Neural cell (in vitro differentiated cells): ENCODE measurements around the gene RNF44. TPM values are rescaled to one million over a fixed set of nuclear protein-coding genes. Genes with fewer than 3 reads are reported as not detected.
"Not testable (repeated sequence)": the region's sequence is repeated elsewhere in the genome, so short reads cannot be mapped to it uniquely, and the experiment has no call there.

Experiments
- H2AFZ ChIP-seq: fragments of 200-600, 300-800 bp; sonication (generic), shearing (Covaris generic); 2 replicates; pipeline ENCODE4 v1.6.0; 2014; ENCODE audit warnings: low read depth, mild to moderate bottlenecking, antibody characterized with exemption, low read length, moderate library complexity
- H3F3A ChIP-seq: fragments of 200-600 bp; shearing (Covaris generic); 2 replicates; pipeline ENCODE4 v1.6.1; 2016; ENCODE audit warnings: mild to moderate bottlenecking, moderate library complexity, mixed read lengths, antibody characterized with exemption, low read length; ENCODE audit not compliant: insufficient read depth, poor library complexity, severe bottlenecking
- H3K27ac ChIP-seq: fragments of 200-600, 300-800 bp; sonication (generic), shearing (Covaris generic); 2 replicates; pipeline ENCODE4 v1.5.1; 2014; ENCODE audit warnings: mild to moderate bottlenecking, low read length, moderate library complexity
- H3K27me3 ChIP-seq: fragments of 300-800, 200-600 bp; sonication (generic), shearing (Covaris generic); 2 replicates; pipeline ENCODE4 v1.6.0; 2014; ENCODE audit warnings: mild to moderate bottlenecking, low read depth, low read length, moderate library complexity; ENCODE audit not compliant: insufficient read depth
- H3K36me3 ChIP-seq: fragments of 300-800, 200-600 bp; sonication (generic), shearing (Covaris generic); 2 replicates; pipeline ENCODE4 v1.5.1; 2014; ENCODE audit warnings: mild to moderate bottlenecking, antibody characterized with exemption, low read length, moderate library complexity; ENCODE audit not compliant: insufficient read depth
- H3K4me2 ChIP-seq: fragments of 300-800, 200-600 bp; sonication (generic), shearing (Covaris generic); 2 replicates; pipeline ENCODE4 v1.6.0; 2014; ENCODE audit warnings: mild to moderate bottlenecking, low read length
- H3K4me3 ChIP-seq: fragments of 300-800, 200-600 bp; sonication (generic), shearing (Covaris generic); 2 replicates; pipeline ENCODE4 v1.5.1; 2014; ENCODE audit warnings: mild to moderate bottlenecking, low read length, moderate library complexity
- H3K79me2 ChIP-seq: fragments of 200-600 bp; shearing (Covaris generic); replicated peaks from 2 replicates; pipeline ENCODE4 v1.6.0; 2014; ENCODE audit warnings: mild to moderate bottlenecking, low read length, moderate library complexity; ENCODE audit not compliant: insufficient read depth
- H3K9ac ChIP-seq: fragments of 300-800, 200-600 bp; sonication (generic), shearing (Covaris generic); 2 replicates; pipeline ENCODE4 v1.6.1; 2016; ENCODE audit warnings: mild to moderate bottlenecking, low read length, mixed read lengths
- H3K9me2 ChIP-seq: fragments of 200-600 bp; shearing (Covaris generic); 2 replicates; pipeline ENCODE4 v1.6.1; 2016; ENCODE audit warnings: mild to moderate bottlenecking, low read length, mixed read lengths; ENCODE audit not compliant: insufficient read depth
- H3K9me3 ChIP-seq: fragments of 200-600, 300-800 bp; sonication (generic), shearing (Covaris generic); 2 replicates; pipeline ENCODE4 v1.6.1; 2016; ENCODE audit warnings: mild to moderate bottlenecking, mixed run types, low read length, moderate library complexity, mixed read lengths
- H4K20me1 ChIP-seq: fragments of 200-600 bp; shearing (Covaris generic); 2 replicates; pipeline ENCODE4 v1.6.1; 2016; ENCODE audit warnings: mild to moderate bottlenecking, mixed run types; ENCODE audit not compliant: insufficient read depth
- CTCF ChIP-seq: fragments of 450-650 bp; IDR thresholded peaks from 2 replicates; pipeline ENCODE4 v1.5.1; 2014; ENCODE audit warnings: antibody characterized with exemption, mild to moderate bottlenecking, moderate library complexity; ENCODE audit not compliant: poor library complexity, severe bottlenecking
- EP300 ChIP-seq: fragments of 450-650 bp; conservative IDR thresholded peaks from 2 replicates; pipeline ENCODE4 v1.6.1; 2014; ENCODE audit warnings: antibody characterized with exemption, mild to moderate bottlenecking, moderate library complexity; ENCODE audit not compliant: poor library complexity, severe bottlenecking
- EZH2 ChIP-seq: fragments of 200-600, 300-800 bp; shearing (Covaris generic), sonication (generic); IDR thresholded peaks from 2 replicates; pipeline ENCODE4 v1.6.1; 2014; ENCODE audit warnings: antibody characterized with exemption, low read length, borderline replicate concordance, mild to moderate bottlenecking; ENCODE audit not compliant: insufficient read depth, poor library complexity, severe bottlenecking
- MXI1 ChIP-seq: fragments of 450-650 bp; conservative IDR thresholded peaks from 2 replicates; pipeline ENCODE4 v1.6.1; 2014; ENCODE audit warnings: antibody characterized with exemption, mild to moderate bottlenecking; ENCODE audit not compliant: poor library complexity, severe bottlenecking
- POLR2AphosphoS5 ChIP-seq: IDR thresholded peaks from 2 replicates; pipeline ENCODE4 v1.6.1; 2012
- RAD21 ChIP-seq: fragments of 450-650 bp; conservative IDR thresholded peaks from 2 replicates; pipeline ENCODE4 v1.6.1; 2014; ENCODE audit warnings: antibody characterized with exemption, mild to moderate bottlenecking, moderate library complexity
- SMC3 ChIP-seq: fragments of 450-650 bp; conservative IDR thresholded peaks from 2 replicates; pipeline ENCODE4 v1.6.1; 2014; ENCODE audit warnings: antibody characterized with exemption, mild to moderate bottlenecking, moderate library complexity; ENCODE audit not compliant: poor library complexity
- TAF1 ChIP-seq: IDR thresholded peaks from 2 replicates; pipeline ENCODE4 v1.6.1; 2012; ENCODE audit warnings: low read depth
- polyA plus RNA-seq: library from polyadenylated mRNA; depleted of rRNA; stranded (reverse); fragments of >200 nt; gene quantifications from 2 replicates; pipeline ENCODE4 v1.2.3, GENCODE V29; 2014
- TF ChIP-seq, protein P1 (sequence below): IDR thresholded peaks from 2 replicates; pipeline ENCODE4 v1.6.1; 2012; ENCODE audit warnings: borderline replicate concordance

Gene RNF44
- polyA plus RNA-seq, 1 donor from 2014 or later = 22.2 TPM

DNA sequence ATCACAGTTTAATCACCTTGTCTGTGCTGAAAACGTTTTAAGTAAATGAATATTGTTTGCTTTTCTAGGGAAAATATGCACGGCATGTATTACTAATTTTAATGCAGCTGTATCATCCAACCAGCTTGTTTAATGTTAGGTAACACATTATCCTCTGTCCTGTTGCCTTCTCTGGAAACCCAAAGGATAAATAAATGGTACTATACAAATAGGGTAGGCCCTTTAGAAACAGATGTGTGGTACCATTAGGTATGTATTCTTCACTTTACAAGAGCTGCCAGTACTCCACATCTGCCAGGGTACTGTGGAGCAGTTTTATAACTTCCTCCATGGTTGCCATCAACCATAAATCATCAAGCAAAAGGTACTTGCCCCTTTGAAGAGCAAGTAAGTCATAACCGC lies 46.1 kb downstream of the RNF44 start:
- Histone ChIP-seq H3K4me2 (no peak overlapping the region), H3K27me3 (no peaks in the 10 kb centered on the region), H4K20me1 (no peaks in the 10 kb centered on the region), H3K27ac (no peak overlapping the region), H3K79me2 (no peaks in the 10 kb centered on the region), H3K9me3 (no peaks in the 10 kb centered on the region), H2AFZ (no peak overlapping the region), H3K36me3 (peaks cover 12% of the 10 kb centered on the region), H3K4me3 (no peak overlapping the region), H3K9me2 (no peaks in the 10 kb centered on the region), H3F3A (no peaks in the 10 kb centered on the region), H3K9ac (no peak overlapping the region)
- TF ChIP-seq RAD21 = no peak

- Histone ChIP-seq H3K36me3 (peaks cover 12% of the 10 kb centered on the region), H4K20me1 (no peaks in the 10 kb centered on the region), H3K4me3 (no peak overlapping the region), H3K27me3 (no peaks in the 10 kb centered on the region), H3F3A (no peaks in the 10 kb centered on the region), H3K4me2 (no peak overlapping the region), H2AFZ (no peak overlapping the region), H3K9me3 (no peaks in the 10 kb centered on the region), H3K79me2 (peaks cover 1% of the 10 kb centered on the region), H3K9ac (no peak overlapping the region), H3K9me2 (no peaks in the 10 kb centered on the region), H3K27ac (no peak overlapping the region)
- TF ChIP-seq TAF1 = no peak
Observed at GRCh38 chr5:176490301-176490700, 46.9 kb downstream of the RNF44 start.

GRCh38 chr5:176489077-176489476 lies 48.1 kb downstream of the RNF44 start:
- no peak overlapping the region for H3K4me2 ChIP-seq
- no peak overlapping the region for H3K9ac ChIP-seq
- no peaks in the 10 kb centered on the region for H3K9me3 ChIP-seq
- H4K20me1 ChIP-seq = no peaks in the 10 kb centered on the region
- H3K27me3 ChIP-seq = no peaks in the 10 kb centered on the region
- no peak overlapping the region for H2AFZ ChIP-seq
- H3K9me2 ChIP-seq = no peaks in the 10 kb centered on the region
- peaks cover 5% of the 10 kb centered on the region for H3K79me2 ChIP-seq
- no peak overlapping the region for H3K4me3 ChIP-seq
- H3K27ac ChIP-seq = no peak overlapping the region
- TF ChIP-seq TAF1 (no peak), SMC3 (no peak), MXI1 (no peak), POLR2AphosphoS5 (no peak), EZH2 (no peak), EP300 (no peak), RAD21 (no peak), CTCF (no peak)
- TF ChIP-seq, protein P1, sequence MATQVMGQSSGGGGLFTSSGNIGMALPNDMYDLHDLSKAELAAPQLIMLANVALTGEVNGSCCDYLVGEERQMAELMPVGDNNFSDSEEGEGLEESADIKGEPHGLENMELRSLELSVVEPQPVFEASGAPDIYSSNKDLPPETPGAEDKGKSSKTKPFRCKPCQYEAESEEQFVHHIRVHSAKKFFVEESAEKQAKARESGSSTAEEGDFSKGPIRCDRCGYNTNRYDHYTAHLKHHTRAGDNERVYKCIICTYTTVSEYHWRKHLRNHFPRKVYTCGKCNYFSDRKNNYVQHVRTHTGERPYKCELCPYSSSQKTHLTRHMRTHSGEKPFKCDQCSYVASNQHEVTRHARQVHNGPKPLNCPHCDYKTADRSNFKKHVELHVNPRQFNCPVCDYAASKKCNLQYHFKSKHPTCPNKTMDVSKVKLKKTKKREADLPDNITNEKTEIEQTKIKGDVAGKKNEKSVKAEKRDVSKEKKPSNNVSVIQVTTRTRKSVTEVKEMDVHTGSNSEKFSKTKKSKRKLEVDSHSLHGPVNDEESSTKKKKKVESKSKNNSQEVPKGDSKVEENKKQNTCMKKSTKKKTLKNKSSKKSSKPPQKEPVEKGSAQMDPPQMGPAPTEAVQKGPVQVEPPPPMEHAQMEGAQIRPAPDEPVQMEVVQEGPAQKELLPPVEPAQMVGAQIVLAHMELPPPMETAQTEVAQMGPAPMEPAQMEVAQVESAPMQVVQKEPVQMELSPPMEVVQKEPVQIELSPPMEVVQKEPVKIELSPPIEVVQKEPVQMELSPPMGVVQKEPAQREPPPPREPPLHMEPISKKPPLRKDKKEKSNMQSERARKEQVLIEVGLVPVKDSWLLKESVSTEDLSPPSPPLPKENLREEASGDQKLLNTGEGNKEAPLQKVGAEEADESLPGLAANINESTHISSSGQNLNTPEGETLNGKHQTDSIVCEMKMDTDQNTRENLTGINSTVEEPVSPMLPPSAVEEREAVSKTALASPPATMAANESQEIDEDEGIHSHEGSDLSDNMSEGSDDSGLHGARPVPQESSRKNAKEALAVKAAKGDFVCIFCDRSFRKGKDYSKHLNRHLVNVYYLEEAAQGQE = no peak
- H3K36me3 ChIP-seq = peaks cover 12% of the 10 kb centered on the region
- no peaks in the 10 kb centered on the region for H3F3A ChIP-seq

- H3K79me2 ChIP-seq, H3K4me3 ChIP-seq, H3K27ac ChIP-seq, H4K20me1 ChIP-seq, H3K27me3 ChIP-seq, H3K4me2 ChIP-seq, H3F3A ChIP-seq, H3K9me2 ChIP-seq, H3K9me3 ChIP-seq, H3K9ac ChIP-seq, H2AFZ ChIP-seq: not testable (repeated sequence)
- H3K36me3 ChIP-seq = peaks cover 11% of the 10 kb centered on the region
Observed at GRCh38 chr5:176487160-176487559, 50.0 kb downstream of the RNF44 start.
